Lower lobe of right lung (tissue), 2 donors: ENCODE results near the gene MRGPRD. TPM values are rescaled to one million over a fixed set of nuclear protein-coding genes. Genes with fewer than 3 reads are reported as not detected.
A peak's percentile ranks its signal among the peaks of the same experiment; 100 is the strongest.

Experiments
- ATAC-seq, 2 donors: fragments of 200-7000 bp; cut with Tn5 transposase; one replicate each; pipeline ENCODE4 v1.9.1; 2020 to 2022; ENCODE audit warnings: mild to moderate bottlenecking in 2 of 2, moderate library complexity in 2 of 2
- DNase-seq: peaks from one replicate; pipeline ENCODE4 v3.0.0-alpha.2; 2020
- H3K27ac ChIP-seq: fragments of 200-600 bp; one replicate; pipeline ENCODE4 v1.8.0; 2022
- H3K27me3 ChIP-seq: fragments of 200-600 bp; one replicate; pipeline ENCODE4 v1.8.0; 2022; ENCODE audit warnings: low read depth
- H3K36me3 ChIP-seq: fragments of 200-600 bp; one replicate; pipeline ENCODE4 v1.8.0; 2022; ENCODE audit warnings: mild to moderate bottlenecking
- H3K4me1 ChIP-seq: fragments of 200-600 bp; one replicate; pipeline ENCODE4 v1.8.0; 2022
- H3K4me3 ChIP-seq: fragments of 200-600 bp; one replicate; pipeline ENCODE4 v1.8.0; 2022; ENCODE audit warnings: mild to moderate bottlenecking
- H3K9me3 ChIP-seq: fragments of 200-600 bp; one replicate; pipeline ENCODE4 v1.8.0; 2022
- intact Hi-C: fragments of 100-400 bp; cut with DNase I; formaldehyde crosslinking; loops from one replicate; pipeline ENCODE4 v1.11.0; 2022
- total RNA-seq: library from RNA; stranded (reverse); fragmentation: NEBNext Ultra II Directional; extraction: Animal tissue kit (Norgen Biotek cat#: 25700); gene quantifications from one replicate; pipeline ENCODE4 v1.2.1, GENCODE V29; 2021
- TF ChIP-seq, protein P1 (sequence below): fragments of 200-600 bp; IDR thresholded peaks from one replicate; pipeline ENCODE4 v1.8.0; 2022; ENCODE audit warnings: antibody characterized with exemption, mild to moderate bottlenecking
- donor health status: DM: no; HTN: yes; CAD: no; lungs with severe emphysema.

The MRGPRD gene
- total RNA-seq, 1 donor from 2014 or later = not detected

DNA sequence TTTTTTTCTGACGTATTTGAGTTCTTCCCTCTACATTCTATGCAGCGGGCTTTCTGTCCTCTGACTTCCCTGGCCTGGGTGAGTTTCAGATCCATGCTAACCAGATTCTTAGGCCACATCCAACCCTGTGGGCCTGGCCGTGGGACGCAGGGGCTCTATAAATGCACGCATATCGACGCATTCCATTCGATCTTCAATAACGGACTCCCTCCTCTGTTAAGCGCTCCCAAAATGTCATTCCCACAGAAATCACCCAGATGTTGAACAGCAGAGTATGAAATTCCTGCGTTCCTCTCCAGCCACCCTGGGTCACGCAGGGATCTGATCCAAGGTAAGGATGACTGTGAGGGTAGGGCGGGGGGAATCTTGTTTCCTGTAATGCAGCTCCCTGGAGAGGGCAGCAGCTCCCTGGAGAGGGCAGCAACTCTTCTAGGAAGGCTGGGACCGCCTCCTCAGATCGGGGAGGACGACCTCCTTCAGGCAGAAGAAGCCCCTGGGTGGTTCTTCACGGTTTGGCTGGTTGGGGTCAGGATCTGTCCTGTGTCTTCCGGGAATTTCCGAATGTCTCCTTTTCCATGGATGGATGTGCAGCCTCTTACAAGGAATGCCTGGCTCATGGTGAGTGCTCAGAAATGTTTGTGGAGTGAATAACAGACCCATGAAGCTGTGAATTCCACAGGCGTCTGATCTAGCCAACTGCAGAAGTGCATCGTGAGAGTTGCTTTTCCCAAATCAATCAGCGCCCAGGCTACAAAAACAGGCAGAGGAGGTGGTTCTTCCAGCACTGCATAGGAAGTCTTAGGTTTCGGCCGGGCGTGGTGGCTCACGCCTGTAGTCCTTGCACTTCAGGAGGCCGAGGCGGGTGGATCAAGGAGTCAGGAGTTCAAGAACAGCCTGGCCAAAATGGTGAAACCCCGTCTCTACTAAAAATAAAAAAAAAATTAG lies 12.2 kb downstream of the MRGPRD start:
- DNase-seq (peak; percentile 16), ATAC-seq (no peak)
- peaks cover 5% of the 10 kb centered on the region for H3K27me3 ChIP-seq
- no peaks in the 10 kb centered on the region for H3K36me3 ChIP-seq
- H3K9me3 ChIP-seq = no peaks in the 10 kb centered on the region
- no peaks in the 10 kb centered on the region for H3K4me1 ChIP-seq
- intact Hi-C loops = no loop called here
- H3K27ac ChIP-seq = no peak overlapping the region
- H3K4me3 ChIP-seq = no peak overlapping the region
- TF ChIP-seq, protein P1, sequence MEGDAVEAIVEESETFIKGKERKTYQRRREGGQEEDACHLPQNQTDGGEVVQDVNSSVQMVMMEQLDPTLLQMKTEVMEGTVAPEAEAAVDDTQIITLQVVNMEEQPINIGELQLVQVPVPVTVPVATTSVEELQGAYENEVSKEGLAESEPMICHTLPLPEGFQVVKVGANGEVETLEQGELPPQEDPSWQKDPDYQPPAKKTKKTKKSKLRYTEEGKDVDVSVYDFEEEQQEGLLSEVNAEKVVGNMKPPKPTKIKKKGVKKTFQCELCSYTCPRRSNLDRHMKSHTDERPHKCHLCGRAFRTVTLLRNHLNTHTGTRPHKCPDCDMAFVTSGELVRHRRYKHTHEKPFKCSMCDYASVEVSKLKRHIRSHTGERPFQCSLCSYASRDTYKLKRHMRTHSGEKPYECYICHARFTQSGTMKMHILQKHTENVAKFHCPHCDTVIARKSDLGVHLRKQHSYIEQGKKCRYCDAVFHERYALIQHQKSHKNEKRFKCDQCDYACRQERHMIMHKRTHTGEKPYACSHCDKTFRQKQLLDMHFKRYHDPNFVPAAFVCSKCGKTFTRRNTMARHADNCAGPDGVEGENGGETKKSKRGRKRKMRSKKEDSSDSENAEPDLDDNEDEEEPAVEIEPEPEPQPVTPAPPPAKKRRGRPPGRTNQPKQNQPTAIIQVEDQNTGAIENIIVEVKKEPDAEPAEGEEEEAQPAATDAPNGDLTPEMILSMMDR = no peak

DNA sequence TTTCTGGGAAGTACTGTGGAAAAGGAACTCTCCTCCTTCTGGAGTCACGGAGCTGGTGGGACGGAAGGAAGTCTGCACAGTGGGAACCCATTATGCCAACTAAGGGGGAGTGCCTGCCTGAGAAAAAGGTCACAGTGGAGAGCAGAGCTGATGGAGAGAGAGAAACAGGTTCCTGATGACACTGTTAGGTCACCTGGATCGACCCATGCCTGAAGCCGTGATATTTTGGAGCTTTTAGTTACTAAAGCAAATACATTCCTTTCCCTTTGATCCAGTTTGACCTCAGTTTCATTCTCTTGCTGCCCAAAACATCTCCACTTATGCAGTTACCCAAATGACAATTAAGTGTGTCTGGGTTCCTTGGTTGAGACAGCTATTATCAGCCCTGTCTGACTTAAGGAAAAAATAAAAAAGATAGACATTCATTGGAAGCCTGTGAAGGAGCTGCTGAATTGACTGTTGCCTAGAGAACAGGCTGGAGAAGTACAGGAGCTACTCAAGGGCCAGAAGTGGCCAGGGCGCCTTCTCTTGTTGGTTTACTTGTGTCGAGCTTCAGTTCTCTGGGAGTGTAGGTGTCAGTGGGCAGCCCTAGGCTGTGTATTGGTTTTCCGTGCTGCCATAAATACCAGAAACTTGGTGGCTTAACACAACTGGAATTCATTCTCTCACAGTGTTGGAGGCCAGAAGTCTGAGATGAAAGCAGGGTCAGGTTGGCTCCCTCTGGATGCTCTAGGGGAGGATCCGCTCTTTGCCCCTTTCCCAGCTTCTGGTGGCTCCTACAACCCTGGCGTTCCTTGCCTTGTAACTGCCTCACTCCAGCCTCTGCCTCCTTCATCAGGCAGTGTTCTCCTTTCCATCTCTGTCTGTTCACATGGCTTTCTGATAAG lies 13.6 kb downstream of the MRGPRD start:
- peak; percentile 6 for DNase-seq
- no peak overlapping the region for H3K4me3 ChIP-seq
- intact Hi-C loops = no loop called here
- no peaks in the 10 kb centered on the region for H3K9me3 ChIP-seq
- TF ChIP-seq, protein P1 = no peak
- H3K27ac ChIP-seq = no peak overlapping the region
- no peak for ATAC-seq
- H3K36me3 ChIP-seq = no peaks in the 10 kb centered on the region
- peaks cover 5% of the 10 kb centered on the region for H3K27me3 ChIP-seq
- no peaks in the 10 kb centered on the region for H3K4me1 ChIP-seq

DNA sequence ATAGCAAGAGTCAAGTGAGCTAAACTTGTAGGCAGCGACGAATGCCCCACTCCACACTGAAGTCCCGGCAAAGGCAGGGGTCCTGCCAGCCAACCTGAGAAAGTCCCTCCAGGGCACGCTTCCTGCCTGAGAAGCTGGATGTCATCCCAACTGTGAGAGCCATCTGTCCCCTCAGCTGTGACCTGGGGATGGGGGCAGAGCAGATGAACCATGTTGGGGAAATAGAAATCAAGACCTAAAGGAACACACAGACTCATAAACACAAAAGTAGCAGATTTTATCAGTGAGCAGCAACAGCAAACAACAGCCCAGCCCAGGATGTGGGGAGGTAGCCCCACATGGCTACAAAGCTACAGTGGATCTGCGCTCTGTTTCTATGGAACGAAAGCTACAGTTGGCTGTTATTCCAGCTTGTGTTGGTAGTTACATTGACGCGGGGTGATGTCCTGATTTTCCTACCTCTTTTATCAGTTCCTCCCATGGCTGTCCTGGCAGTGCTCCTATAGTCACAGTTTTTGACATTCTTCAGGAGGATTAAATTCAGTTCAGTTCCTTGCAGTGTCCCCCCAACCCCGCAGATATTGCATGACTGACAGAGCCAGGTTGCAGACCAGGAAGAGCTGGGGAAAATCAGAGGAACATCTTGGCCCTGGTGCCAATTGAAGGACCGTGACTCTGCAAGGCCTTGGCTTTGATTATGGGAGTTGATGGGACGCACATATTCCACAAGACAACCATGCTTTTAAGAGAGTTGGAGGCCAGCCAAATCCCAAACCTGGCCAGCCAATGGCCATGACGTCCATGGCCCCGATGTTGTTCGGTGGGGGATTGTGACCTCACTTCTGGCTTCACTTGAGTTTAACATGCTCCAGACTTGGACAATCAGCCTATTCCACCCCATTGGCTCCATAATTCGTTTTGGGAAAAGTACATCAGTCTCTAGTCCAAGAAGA lies 14.6 kb downstream of the MRGPRD start:
- peak; percentile 29 for DNase-seq
- Histone ChIP-seq H3K27ac (no peak overlapping the region), H3K4me1 (no peaks in the 10 kb centered on the region), H3K4me3 (no peak overlapping the region), H3K9me3 (no peaks in the 10 kb centered on the region), H3K27me3 (peaks cover 5% of the 10 kb centered on the region), H3K36me3 (no peaks in the 10 kb centered on the region)
- intact Hi-C loops = no loop called here
- TF ChIP-seq, protein P1 = no peak
- no peak for ATAC-seq

DNA sequence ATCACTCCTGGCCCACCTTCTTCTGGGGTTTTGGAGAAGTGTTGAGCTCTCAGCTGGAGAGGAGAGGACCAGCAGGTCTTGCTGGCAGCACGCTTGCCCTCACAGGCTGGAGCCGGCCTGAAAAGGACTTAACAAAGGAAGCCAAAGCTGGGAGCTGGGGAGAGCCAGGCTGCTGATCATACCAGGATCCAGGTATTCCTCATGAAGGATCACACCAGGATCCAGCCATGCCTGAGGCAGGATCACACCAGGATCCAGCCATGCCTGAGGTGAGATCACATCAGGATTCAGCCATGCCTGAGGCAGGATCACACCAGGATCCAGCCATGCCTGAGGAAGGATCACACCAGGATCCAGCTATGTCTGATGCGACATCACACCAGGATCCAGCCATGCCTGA lies 17.0 kb downstream of the MRGPRD start:
- Histone ChIP-seq H3K9me3 (no peaks in the 10 kb centered on the region), H3K27me3 (no peaks in the 10 kb centered on the region), H3K36me3 (no peaks in the 10 kb centered on the region), H3K27ac (no peak overlapping the region), H3K4me3 (no peak overlapping the region), H3K4me1 (no peaks in the 10 kb centered on the region)
- intact Hi-C loops = no loop called here
- DNase-seq (peak; percentile 30), ATAC-seq (peak; percentile 65 to 77)
- TF ChIP-seq, protein P1 = no peak
